SJSA1 (cell line): ENCODE data around the gene RNF34. TPM values are rescaled to one million over a fixed set of nuclear protein-coding genes. Genes with fewer than 3 reads are reported as not detected.

ENCODE experiments used
- DNase-seq, 2 experiments: peaks; one replicate each; pipeline ENCODE4 v3.0.0-alpha.2; 2015 to 2020; ENCODE audit warnings: low spot score in 2 of 2, low read depth in 1 of 2
- H3K27ac ChIP-seq: fragments of 250-450 bp; sonication (Bioruptor Pico); 2 replicates; pipeline ENCODE4 v1.5.1; 2020; ENCODE audit warnings: mild to moderate bottlenecking, moderate library complexity
- H3K27me3 ChIP-seq: fragments of 250-450 bp; sonication (Bioruptor Pico); replicated peaks from 2 replicates; pipeline ENCODE4 v1.5.1; 2020; ENCODE audit warnings: mild to moderate bottlenecking, moderate library complexity
- H3K36me3 ChIP-seq: fragments of 250-450 bp; sonication (Bioruptor Pico); 2 replicates; pipeline ENCODE4 v1.5.1; 2020; ENCODE audit warnings: mild to moderate bottlenecking
- H3K4me1 ChIP-seq: fragments of 250-450 bp; sonication (Bioruptor Pico); replicated peaks from 2 replicates; pipeline ENCODE4 v1.6.1; 2021; ENCODE audit warnings: mild to moderate bottlenecking
- H3K4me3 ChIP-seq: fragments of 250-450 bp; sonication (Bioruptor Pico); 2 replicates; pipeline ENCODE4 v1.5.1; 2020; ENCODE audit warnings: mild to moderate bottlenecking
- H3K9me3 ChIP-seq: fragments of 250-450 bp; sonication (Bioruptor Pico); replicated peaks from 2 replicates; pipeline ENCODE4 v1.5.1; 2020; ENCODE audit warnings: mild to moderate bottlenecking
- total RNA-seq: library from RNA; depleted of rRNA; stranded (reverse); fragments of >200 nt; shearing (Covaris generic); gene quantifications from 2 replicates; pipeline ENCODE4 v1.2.3, GENCODE V29; 2014

RNF34 gene
- total RNA-seq, 1 experiment from 2014 or later: 58.4 TPM

GRCh38 chr12:121436706-121437105 is 36.8 kb downstream of the RNF34 start:
- H3K27me3 ChIP-seq: no peaks in the 10 kb centered on the region
- DNase-seq: no peak

DNA sequence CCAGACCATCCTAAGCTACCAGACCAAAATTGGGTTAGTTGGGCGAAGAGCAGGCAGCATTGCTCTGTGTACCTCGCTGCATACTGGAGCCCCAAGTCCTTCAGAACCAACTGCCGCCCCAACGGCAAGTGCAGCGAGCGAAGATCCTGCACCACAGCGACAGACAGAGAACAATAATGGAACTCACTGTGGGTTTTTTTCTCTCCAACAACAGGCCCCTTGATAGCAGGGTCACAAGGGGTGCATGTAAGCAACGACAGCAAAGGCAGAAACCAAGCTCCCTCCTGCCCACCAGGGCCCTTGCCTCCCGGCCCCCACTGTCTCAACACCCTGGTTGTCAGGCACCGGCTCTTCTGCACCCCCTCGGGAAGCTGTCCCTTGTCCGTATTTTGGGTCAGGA is 39.0 kb downstream of the RNF34 start:
- Histone ChIP-seq H3K4me1 (no peaks in the 10 kb centered on the region), H3K36me3 (peaks cover 78% of the 10 kb centered on the region)
- no peak for DNase-seq

More at GRCh38 chr12:121436706-121437105, 36.8 kb downstream of the RNF34 start:
- 0 out of 2 replicates have a peak, but pooled peaks cover 2% of the 10 kb centered on the region for H3K9me3 ChIP-seq
- no peaks in the 10 kb centered on the region for H3K4me1 ChIP-seq
- peaks cover 81% of the 10 kb centered on the region for H3K36me3 ChIP-seq
- H3K27ac ChIP-seq: no peak overlapping the region
- no peak overlapping the region for H3K4me3 ChIP-seq

GRCh38 chr12:121439715-121440114 is 39.8 kb downstream of the RNF34 start:
- Histone ChIP-seq H3K9me3 (0 out of 2 replicates have a peak, but pooled peaks cover 2% of the 10 kb centered on the region), H3K27me3 (no peaks in the 10 kb centered on the region), H3K36me3 (peaks cover 81% of the 10 kb centered on the region), H3K4me3 (no peak overlapping the region), H3K4me1 (no peaks in the 10 kb centered on the region), H3K27ac (no peak overlapping the region)
- DNase-seq: no peak

More for the DNA sequence above, 39.0 kb downstream of the RNF34 start:
- no peak overlapping the region for H3K4me3 ChIP-seq
- H3K27ac ChIP-seq: no peak overlapping the region
- H3K27me3 ChIP-seq: no peaks in the 10 kb centered on the region
- H3K9me3 ChIP-seq: 0 out of 2 replicates have a peak, but pooled peaks cover 2% of the 10 kb centered on the region

- Histone ChIP-seq H3K27ac (no peak overlapping the region), H3K36me3 (peaks cover 79% of the 10 kb centered on the region), H3K9me3 (0 out of 2 replicates have a peak, but pooled peaks cover 2% of the 10 kb centered on the region), H3K4me3 (no peak overlapping the region), H3K27me3 (no peaks in the 10 kb centered on the region), H3K4me1 (no peaks in the 10 kb centered on the region)
- no peak for DNase-seq
These were observed 40.9 kb downstream of the RNF34 start for GRCh38 chr12:121440768-121441167.

GRCh38 chr12:121441555-121441954 is 41.6 kb downstream of the RNF34 start:
- Histone ChIP-seq H3K36me3 (peaks cover 73% of the 10 kb centered on the region), H3K27ac (no peak overlapping the region), H3K4me1 (no peaks in the 10 kb centered on the region), H3K9me3 (0 out of 2 replicates have a peak, but pooled peaks cover 2% of the 10 kb centered on the region), H3K27me3 (no peaks in the 10 kb centered on the region), H3K4me3 (no peak overlapping the region)
- no peak for DNase-seq

DNA sequence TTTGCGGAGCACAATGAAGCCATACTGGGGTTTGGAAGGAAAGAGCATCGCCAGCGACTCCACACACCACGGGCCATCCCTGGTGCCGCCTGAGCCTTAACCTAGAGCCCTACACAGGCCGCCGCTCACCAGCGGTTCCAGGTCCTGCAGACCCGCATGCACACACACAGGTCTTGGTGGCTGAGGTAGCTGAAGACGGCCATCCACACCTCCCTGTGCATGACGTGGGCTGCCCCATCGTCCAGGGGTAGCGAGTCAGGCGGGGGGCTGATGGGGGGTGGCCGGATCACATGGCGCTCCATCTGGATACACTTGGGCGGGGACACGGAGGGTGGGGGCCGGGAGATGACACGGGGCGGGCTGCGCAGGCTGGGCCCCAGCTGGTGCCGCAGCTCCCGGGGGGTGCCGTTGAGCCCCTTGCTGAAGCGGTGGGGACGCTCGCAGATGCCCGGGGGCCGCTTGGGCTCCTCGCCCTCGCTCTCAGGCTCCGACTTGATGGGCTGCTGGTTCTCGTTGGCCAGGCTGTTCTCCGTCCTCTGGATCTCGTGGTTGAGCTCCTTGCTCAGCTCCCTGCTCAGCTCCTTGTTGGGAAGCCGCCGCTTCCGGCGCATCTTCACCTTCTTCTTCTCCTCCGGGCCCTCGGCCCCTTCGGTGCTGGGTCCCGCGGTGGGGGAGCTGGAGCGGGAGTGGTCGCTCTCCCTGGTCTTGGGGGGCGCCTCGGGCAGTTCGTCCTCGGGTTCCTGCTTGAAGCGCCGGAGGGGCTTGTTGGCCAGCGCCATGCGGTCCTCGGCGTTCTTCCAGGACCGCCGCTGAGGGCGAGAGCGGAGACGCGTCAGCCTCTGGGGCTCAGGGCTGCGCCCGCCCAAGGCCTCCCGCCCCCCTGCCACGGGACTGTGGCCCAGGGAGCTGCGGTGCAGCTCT is 42.4 kb downstream of the RNF34 start:
- Histone ChIP-seq H3K27me3 (no peaks in the 10 kb centered on the region), H3K36me3 (peaks cover 66% of the 10 kb centered on the region), H3K9me3 (no peaks in the 10 kb centered on the region), H3K4me1 (no peaks in the 10 kb centered on the region), H3K4me3 (no peak overlapping the region), H3K27ac (no peak overlapping the region)
- no peak for DNase-seq

DNA sequence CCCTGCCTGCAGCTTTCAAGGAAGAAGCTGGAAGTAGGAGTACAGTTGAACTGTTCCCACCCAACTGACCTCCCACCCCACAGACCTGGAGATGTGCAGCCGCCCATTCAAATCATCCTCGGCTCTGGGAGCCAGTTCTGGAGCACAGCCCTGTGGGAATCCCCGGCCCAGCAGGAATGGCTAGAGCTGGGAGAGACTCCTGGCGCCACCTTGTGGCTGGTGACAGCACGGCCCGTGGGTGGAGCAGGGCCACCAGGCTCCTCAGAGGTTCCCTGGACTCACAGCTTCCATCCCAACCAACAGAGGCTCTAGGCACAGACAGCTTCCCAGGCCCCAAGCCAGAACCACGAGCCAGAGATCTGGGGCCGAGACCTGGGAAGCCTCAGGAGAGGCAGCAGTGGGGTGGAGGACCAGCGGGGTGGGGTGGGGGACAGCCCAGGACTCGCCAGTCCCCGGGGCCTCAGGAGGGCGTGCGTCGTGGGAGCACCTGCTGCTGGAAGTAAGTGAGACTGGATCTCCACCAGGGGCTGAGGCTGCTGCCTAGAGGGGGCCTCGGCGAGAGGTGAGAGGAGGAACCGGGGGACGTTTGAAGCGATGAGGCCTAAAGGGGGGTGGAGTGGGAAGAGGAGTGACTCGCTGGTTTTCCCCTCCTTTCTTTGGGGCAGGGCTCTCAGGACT is 43.4 kb downstream of the RNF34 start:
- Histone ChIP-seq H3K36me3 (peaks cover 58% of the 10 kb centered on the region), H3K27ac (no peak overlapping the region), H3K27me3 (no peaks in the 10 kb centered on the region), H3K4me1 (no peaks in the 10 kb centered on the region), H3K4me3 (no peak overlapping the region), H3K9me3 (no peaks in the 10 kb centered on the region)
- peak; percentile 40 to 84 for DNase-seq

GRCh38 chr12:121443911-121444841 is 44.3 kb downstream of the RNF34 start:
- no peak for DNase-seq
- Histone ChIP-seq H3K36me3 (peaks cover 56% of the 10 kb centered on the region), H3K27ac (no peak overlapping the region), H3K27me3 (no peaks in the 10 kb centered on the region), H3K4me1 (no peaks in the 10 kb centered on the region), H3K9me3 (no peaks in the 10 kb centered on the region), H3K4me3 (no peak overlapping the region)

GRCh38 chr12:121444842-121445202 is 44.9 kb downstream of the RNF34 start:
- Histone ChIP-seq H3K4me1 (no peaks in the 10 kb centered on the region), H3K27me3 (no peaks in the 10 kb centered on the region), H3K36me3 (peaks cover 50% of the 10 kb centered on the region), H3K27ac (no peak overlapping the region), H3K4me3 (no peak overlapping the region), H3K9me3 (no peaks in the 10 kb centered on the region)
- no peak for DNase-seq

- Histone ChIP-seq H3K36me3 (peaks cover 31% of the 10 kb centered on the region), H3K4me3 (no peak overlapping the region), H3K27ac (no peak overlapping the region), H3K27me3 (no peaks in the 10 kb centered on the region), H3K9me3 (no peaks in the 10 kb centered on the region), H3K4me1 (no peaks in the 10 kb centered on the region)
- no peak for DNase-seq
These were observed 46.8 kb downstream of the RNF34 start for GRCh38 chr12:121446750-121447149.

GRCh38 chr12:121448771-121449315 is 48.9 kb downstream of the RNF34 start:
- Histone ChIP-seq H3K9me3 (no peaks in the 10 kb centered on the region), H3K36me3 (peaks cover 20% of the 10 kb centered on the region), H3K4me3 (no peak overlapping the region), H3K4me1 (no peaks in the 10 kb centered on the region), H3K27ac (no peak overlapping the region), H3K27me3 (no peaks in the 10 kb centered on the region)
- no peak for DNase-seq

DNA sequence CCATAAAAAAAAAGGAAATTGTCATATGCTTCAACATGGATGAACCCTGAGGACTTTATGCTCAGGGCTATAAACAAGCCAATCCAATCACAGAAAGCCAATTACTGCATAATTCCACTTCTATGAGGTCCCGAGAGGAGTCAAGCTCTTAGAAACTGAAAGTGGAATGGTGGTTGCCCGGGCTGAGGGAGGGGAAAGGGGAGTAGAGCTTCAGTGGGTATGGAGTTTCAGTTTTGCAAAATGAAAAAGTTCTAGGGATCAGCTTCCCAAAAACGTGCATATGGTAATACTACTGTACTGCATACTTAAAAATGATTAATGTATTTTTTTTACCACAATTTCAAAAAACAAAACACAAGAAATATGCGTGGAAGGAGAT is 52.0 kb downstream of the RNF34 start:
- H3K9me3 ChIP-seq: no peaks in the 10 kb centered on the region
- no peaks in the 10 kb centered on the region for H3K4me1 ChIP-seq
- H3K27me3 ChIP-seq: no peaks in the 10 kb centered on the region
- H3K4me3 ChIP-seq: no peak overlapping the region
- DNase-seq: no peak
- H3K27ac ChIP-seq: no peak overlapping the region
- peaks cover 11% of the 10 kb centered on the region for H3K36me3 ChIP-seq

DNA sequence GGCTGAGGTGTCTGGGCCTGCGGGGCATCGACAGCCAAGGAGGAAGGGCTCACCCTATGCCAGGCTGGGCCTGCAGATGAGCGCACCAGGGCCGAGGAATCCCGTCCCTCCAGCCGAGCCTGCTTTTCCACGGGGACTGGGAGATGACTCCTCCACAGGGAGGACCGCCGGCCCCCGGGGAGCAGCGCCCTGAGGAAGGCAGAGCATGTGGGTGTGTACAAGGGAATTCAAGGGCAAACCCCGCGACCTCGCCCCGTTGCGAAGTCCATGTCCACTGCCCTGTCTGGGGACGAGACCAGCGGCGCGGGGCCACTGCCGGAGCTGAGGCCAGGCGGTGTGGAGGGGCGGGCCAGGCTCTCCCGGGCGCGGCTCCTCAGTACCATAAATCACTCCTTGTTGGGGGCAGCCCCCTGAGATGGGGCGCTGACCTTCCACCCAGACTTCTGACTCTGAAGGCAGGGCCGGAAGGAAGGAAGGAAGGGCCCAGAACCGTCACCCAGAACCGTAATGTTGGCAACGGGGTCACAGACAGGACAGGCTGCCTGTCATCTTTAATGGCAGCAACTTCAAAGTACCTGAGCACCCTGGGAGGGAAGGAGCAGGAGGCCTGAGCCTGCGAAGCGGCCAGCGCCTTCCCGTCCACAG is 52.5 kb downstream of the RNF34 start:
- Histone ChIP-seq H3K27ac (no peak overlapping the region), H3K9me3 (no peaks in the 10 kb centered on the region), H3K4me3 (no peak overlapping the region), H3K4me1 (no peaks in the 10 kb centered on the region), H3K36me3 (peaks cover 11% of the 10 kb centered on the region), H3K27me3 (no peaks in the 10 kb centered on the region)
- no peak for DNase-seq
